NCI-H446 (cell line): ENCODE measurements around the gene LRRC45.
"Not testable (repeated sequence)": the region's sequence is repeated elsewhere in the genome, so short reads cannot be mapped to it uniquely, and the experiment has no call there.

Experiments used
- DNase-seq, 2 experiments: peaks; one replicate each; lab custom pipeline; 2025; lab: John Stamatoyannopoulos, UW

The LRRC45 gene

GRCh38 chr17:82022981-82023446, at the start of gene LRRC45:
TSS of gene LRRC45 (plus strand) at chr17:82023305. CDS start at chr17:82023644, 339 bp downstream.
- DNase-seq, result peak; percentile 99 to 100

GRCh38 chr17:81973432-81973831, 49.7 kb upstream of the LRRC45 start:
- no peak for DNase-seq

GRCh38 chr17:81976332-81977210, 46.5 kb upstream of the LRRC45 start:
- DNase-seq, result peak in 1 of 2 experiments; percentile 60

- peak; percentile 83 to 97 for DNase-seq
These were observed 45.8 kb upstream of the LRRC45 start, which contains the start of gene ASPSCR1 for GRCh38 chr17:81977211-81977808. TSS of gene ASPSCR1 (plus strand) at chr17:81977629. CDS start at chr17:81977647, 18 bp downstream.

- no peak for DNase-seq
These were observed 44.4 kb upstream of the LRRC45 start for GRCh38 chr17:81978524-81979298.

GRCh38 chr17:81980122-81980521, 43.0 kb upstream of the LRRC45 start:
- no peak for DNase-seq

GRCh38 chr17:81980707-81981343, 42.3 kb upstream of the LRRC45 start:
- no peak for DNase-seq

- DNase-seq, result not testable (repeated sequence)
These were observed 41.6 kb upstream of the LRRC45 start for GRCh38 chr17:81981511-81981910.

GRCh38 chr17:81983011-81983638, 40.0 kb upstream of the LRRC45 start:
- DNase-seq, result no peak

GRCh38 chr17:81983639-81984373, 39.3 kb upstream of the LRRC45 start:
- DNase-seq, result no peak

GRCh38 chr17:81984773-81985410, 38.2 kb upstream of the LRRC45 start:
- DNase-seq, result no peak

GRCh38 chr17:81986606-81987005, 36.5 kb upstream of the LRRC45 start:
- DNase-seq, result no peak

GRCh38 chr17:81987161-81987770, 35.8 kb upstream of the LRRC45 start:
- no peak for DNase-seq

GRCh38 chr17:81990836-81991683, 32.0 kb upstream of the LRRC45 start:
- no peak for DNase-seq

GRCh38 chr17:81991684-81992305, 31.3 kb upstream of the LRRC45 start:
- peak in 1 of 2 experiments; percentile 84 for DNase-seq

GRCh38 chr17:81992306-81993102, 30.6 kb upstream of the LRRC45 start:
- no peak for DNase-seq
